HepG2 (cell line): ENCODE results near the gene TSPYL6. TPM values are rescaled to one million over a fixed set of nuclear protein-coding genes. Genes with fewer than 3 reads are reported as not detected.

ENCODE experiments used
- ATAC-seq: fragments of 200-7000 bp; cut with Tn5 transposase; 3 replicates; pipeline ENCODE4 v1.9.1; 2020; ENCODE audit warnings: mild to moderate bottlenecking, moderate library complexity
- BruUV-seq: library from RNA; stranded (reverse); fragments of 400-500 nt; replicated peaks from 2 replicates; lab custom pipeline; 2021; lab: Mats Ljungman, UMichigan
- CTCF ChIA-PET: fragments of 300-600 bp; formaldehyde crosslinking; extraction: SDS; loops from one replicate; lab custom pipeline; 2021; ENCODE audit warnings: low total read pairs, inconsistent platforms, low intra/inter-chr PET ratio; lab: Yijun Ruan, JAX
- POLR2A ChIA-PET: fragments of 350-600 bp; sonication (Branson Sonifier 250); formaldehyde crosslinking; loops from one replicate; lab custom pipeline; 2020; ENCODE audit warnings: antibody characterized with exemption, inconsistent platforms; lab: Yijun Ruan, JAX
- DNase-seq: peaks from one replicate; pipeline ENCODE4 v3.0.0-alpha.2; 2015; ENCODE audit warnings: low spot score
- FAIRE-seq: peaks from 3 replicates; lab custom pipeline; 2011; peaks lifted over from hg19 to GRCh38; lab: Jason Lieb, UNC
- H2AFZ ChIP-seq: one replicate; pipeline ENCODE4 v1.6.1; 2011; ENCODE audit warnings: low read length, inconsistent platforms
- H3K27ac ChIP-seq: fragments of 300-600 bp; 3 replicates; pipeline ENCODE4 v1.8.0; 2011; ENCODE audit warnings: mixed run types, mild to moderate bottlenecking, mixed read lengths, low read length, inconsistent platforms; ENCODE audit not compliant: insufficient read depth; ENCODE audit errors: extremely low read length
- H3K27me3 ChIP-seq, 2 experiments: fragments of 200-600 bp in 1 of 2; 2 replicates in 1 of 2; 3 replicates in 1 of 2; pipeline versions ENCODE4 v1.6.0 to v1.8.0; 2011; ENCODE audit warnings: low read length in 2 of 2, mild to moderate bottlenecking in 2 of 2, moderate library complexity in 2 of 2, inconsistent platforms in 1 of 2; ENCODE audit not compliant: insufficient read depth in 2 of 2, control insufficient read depth in 1 of 2
- H3K36me3 ChIP-seq, 2 experiments: fragments of 200-600 bp in 1 of 2; replicated peaks in 1 of 2; 2 replicates in 1 of 2; 3 replicates in 1 of 2; pipeline versions ENCODE4 v1.5.1 to v1.8.0; 2011; ENCODE audit warnings: low read length in 2 of 2, inconsistent platforms in 1 of 2; ENCODE audit not compliant: insufficient read depth in 2 of 2, control insufficient read depth in 1 of 2
- H3K4me1 ChIP-seq: 2 replicates; pipeline ENCODE4 v1.5.1; 2012; ENCODE audit warnings: low read length, inconsistent platforms; ENCODE audit not compliant: insufficient read depth
- H3K4me2 ChIP-seq: 2 replicates; pipeline ENCODE4 v1.6.0; 2011; ENCODE audit warnings: low read depth, low read length, inconsistent platforms
- H3K4me3 ChIP-seq, 3 experiments: fragments of 200-600 bp in 1 of 3; sonication (generic), shearing (Covaris generic) in 1 of 3; replicated peaks in 1 of 3; 2 replicates each; pipeline ENCODE4 v1.5.1; 2011 to 2016; ENCODE audit warnings: low read length in 3 of 3, inconsistent platforms in 2 of 3, low read depth in 2 of 3, mild to moderate bottlenecking in 2 of 3, control low read depth in 1 of 3, mixed read lengths in 1 of 3; ENCODE audit not compliant: insufficient read depth in 1 of 3
- H3K79me2 ChIP-seq: one replicate; pipeline ENCODE4 v1.6.1; 2011; ENCODE audit warnings: low read length, inconsistent platforms; ENCODE audit not compliant: insufficient read depth
- H3K9ac ChIP-seq: 2 replicates; pipeline ENCODE4 v1.6.0; 2011; ENCODE audit warnings: mild to moderate bottlenecking, low read depth, low read length, inconsistent platforms; ENCODE audit not compliant: insufficient read depth
- H3K9me3 ChIP-seq: 2 replicates; pipeline ENCODE4 v1.5.1; 2012; ENCODE audit warnings: mild to moderate bottlenecking, low read length
- H4K20me1 ChIP-seq: 2 replicates; pipeline ENCODE4 v1.6.0; 2011; ENCODE audit warnings: inconsistent platforms, mild to moderate bottlenecking, low read length, moderate library complexity; ENCODE audit not compliant: insufficient read depth
- HINFP ChIP-seq: sonication (generic); formaldehyde crosslinking; IDR thresholded peaks from 2 replicates; pipeline ENCODE4 v1.4.0; 2020; ENCODE audit warnings: low read depth, mild to moderate bottlenecking, missing genetic modification reagents
- MAFF ChIP-seq: IDR thresholded peaks from 2 replicates; pipeline ENCODE4 v1.6.1; 2011; ENCODE audit warnings: low read depth, low read length, improper control_type of control experiment
- WGBS: methylation state at CpG from one replicate; pipeline ENCODE4 v1.1.6; 2017; ENCODE audit warnings: low lambda C conversion rate; 5-methylcytosine and 5-hydroxymethylcytosine counted together
- in situ Hi-C: cut with HindIII; loops from 2 replicates; pipeline ENCODE4 v1.10.0; 2017; ENCODE audit warnings: low pct_unique_long_range_greater_than_20kb; ENCODE audit not compliant: extremely low pct_ligation_motif_present
- intact Hi-C: fragments of 100-400 bp; cut with micrococcal nuclease; formaldehyde crosslinking; loops from one replicate; pipeline ENCODE4 v1.10.0; 2022; ENCODE audit not compliant: unreplicated experiment
- polyA plus RNA-seq, 8 experiments: library from polyadenylated mRNA; depleted of rRNA in 3 of 8; stranded (reverse) in 7 of 8; unstranded in 1 of 8; fragments of >200 nt; fragmentation: Illumina TruSeq in 4 of 8; extraction: Trizol in 4 of 8; gene quantifications; 2 replicates each; pipeline versions ENCODE4 v1.2.1 to v1.2.3, GENCODE V29; 2011 to 2016; ENCODE audit warnings: low read depth in 4 of 8, missing spikeins in 1 of 8, mixed read lengths in 1 of 8; ENCODE audit not compliant: insufficient read depth in 1 of 8
- total RNA-seq, 5 experiments: library from RNA; depleted of rRNA; stranded (reverse); fragments of >200 nt; fragmentation: Illumina TruSeq; extraction: Trizol; gene quantifications; 2 replicates each; pipeline ENCODE4 v1.2.3, GENCODE V29; 2016; ENCODE audit warnings: low read depth in 1 of 5
- TF ChIP-seq, protein P1 (sequence below): sonication (generic); formaldehyde crosslinking; IDR thresholded peaks from 2 replicates; pipeline ENCODE4 v1.5.1; 2020; ENCODE audit warnings: mild to moderate bottlenecking, moderate library complexity, missing genetic modification reagents
- TF ChIP-seq, protein P2 (sequence below): sonication (generic); formaldehyde crosslinking; IDR thresholded peaks from 2 replicates; pipeline ENCODE4 v1.4.0; 2020; ENCODE audit warnings: missing genetic modification reagents
- TF ChIP-seq, protein P3 (sequence below): sonication (generic); formaldehyde crosslinking; IDR thresholded peaks from 2 replicates; pipeline ENCODE4 v1.4.0; 2020; ENCODE audit warnings: mild to moderate bottlenecking, missing genetic modification reagents

TSPYL6 gene
- total and polyA plus RNA-seq, 2 of the 13 experiments (the other 11 are each of a cell fraction or from before 2014, with no cell fraction given): 0.03 TPM; not detected in 1

DNA sequence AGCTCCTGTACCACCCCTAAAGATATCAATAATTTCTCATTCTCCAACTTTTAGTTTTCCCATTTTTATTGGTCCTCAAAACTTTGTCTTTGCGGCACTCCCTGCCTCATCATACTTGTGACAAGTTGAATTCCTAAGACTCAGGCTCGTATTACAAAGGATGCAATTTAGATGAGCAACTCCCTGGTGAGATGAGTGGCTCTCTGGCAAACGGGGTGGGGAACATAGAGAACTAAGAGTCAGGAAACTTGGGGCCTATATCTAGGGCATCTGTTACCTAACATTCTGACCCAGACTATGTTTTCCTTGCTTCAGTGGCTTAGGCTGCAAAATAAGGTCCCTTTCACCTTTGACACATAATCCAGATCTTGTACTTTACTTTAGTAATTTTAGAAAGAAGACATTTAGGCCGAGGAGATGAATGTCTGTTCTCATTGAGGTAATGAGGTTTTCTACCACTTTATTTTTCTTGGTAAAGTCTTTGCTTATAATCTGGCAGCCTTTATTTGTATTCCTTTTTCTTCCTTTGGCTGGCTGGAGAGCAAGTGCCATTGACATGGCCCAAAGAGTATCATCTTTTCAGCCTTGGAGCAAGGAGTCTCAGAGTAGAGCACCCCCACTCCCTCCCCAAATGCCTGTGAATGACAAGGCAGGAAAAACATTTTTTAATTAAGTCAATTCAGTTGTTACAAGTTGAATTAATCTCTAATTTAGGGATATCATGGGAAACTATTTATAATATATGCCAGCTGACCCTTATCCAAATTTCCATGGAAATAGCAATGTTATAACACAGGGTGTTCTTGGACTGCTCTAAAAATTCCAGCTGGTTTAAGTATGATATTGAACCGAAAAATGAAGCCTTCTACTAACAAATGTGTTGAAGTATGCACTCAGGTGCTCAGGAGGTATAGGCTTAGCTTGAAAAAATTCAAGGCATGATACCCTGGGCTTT lies 15.2 kb downstream of the TSPYL6 start:
- ChIA-PET CTCF (no interaction called here), POLR2A (no interaction called here)
- no peak for ATAC-seq
- in situ Hi-C loops (no loop called here), intact Hi-C loops (no loop called here)
- no peaks in the 10 kb centered on the region for H3K27me3 ChIP-seq
- no TSS peak for BruUV-seq
- TF ChIP-seq, protein P1, sequence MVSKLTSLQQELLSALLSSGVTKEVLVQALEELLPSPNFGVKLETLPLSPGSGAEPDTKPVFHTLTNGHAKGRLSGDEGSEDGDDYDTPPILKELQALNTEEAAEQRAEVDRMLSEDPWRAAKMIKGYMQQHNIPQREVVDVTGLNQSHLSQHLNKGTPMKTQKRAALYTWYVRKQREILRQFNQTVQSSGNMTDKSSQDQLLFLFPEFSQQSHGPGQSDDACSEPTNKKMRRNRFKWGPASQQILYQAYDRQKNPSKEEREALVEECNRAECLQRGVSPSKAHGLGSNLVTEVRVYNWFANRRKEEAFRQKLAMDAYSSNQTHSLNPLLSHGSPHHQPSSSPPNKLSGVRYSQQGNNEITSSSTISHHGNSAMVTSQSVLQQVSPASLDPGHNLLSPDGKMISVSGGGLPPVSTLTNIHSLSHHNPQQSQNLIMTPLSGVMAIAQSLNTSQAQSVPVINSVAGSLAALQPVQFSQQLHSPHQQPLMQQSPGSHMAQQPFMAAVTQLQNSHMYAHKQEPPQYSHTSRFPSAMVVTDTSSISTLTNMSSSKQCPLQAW (CRISPR knock-in tag): no peak
- TF ChIP-seq, protein P2, sequence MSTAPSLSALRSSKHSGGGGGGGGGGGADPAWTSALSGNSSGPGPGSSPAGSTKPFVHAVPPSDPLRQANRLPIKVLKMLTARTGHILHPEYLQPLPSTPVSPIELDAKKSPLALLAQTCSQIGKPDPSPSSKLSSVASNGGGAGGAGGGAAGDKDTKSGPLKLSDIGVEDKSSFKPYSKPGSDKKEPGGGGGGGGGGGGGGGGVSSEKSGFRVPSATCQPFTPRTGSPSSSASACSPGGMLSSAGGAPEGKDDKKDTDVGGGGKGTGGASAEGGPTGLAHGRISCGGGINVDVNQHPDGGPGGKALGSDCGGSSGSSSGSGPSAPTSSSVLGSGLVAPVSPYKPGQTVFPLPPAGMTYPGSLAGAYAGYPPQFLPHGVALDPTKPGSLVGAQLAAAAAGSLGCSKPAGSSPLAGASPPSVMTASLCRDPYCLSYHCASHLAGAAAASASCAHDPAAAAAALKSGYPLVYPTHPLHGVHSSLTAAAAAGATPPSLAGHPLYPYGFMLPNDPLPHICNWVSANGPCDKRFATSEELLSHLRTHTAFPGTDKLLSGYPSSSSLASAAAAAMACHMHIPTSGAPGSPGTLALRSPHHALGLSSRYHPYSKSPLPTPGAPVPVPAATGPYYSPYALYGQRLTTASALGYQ (CRISPR knock-in tag): no peak
- TF ChIP-seq MAFF (no peak), HINFP (no peak)
- TF ChIP-seq, protein P3, sequence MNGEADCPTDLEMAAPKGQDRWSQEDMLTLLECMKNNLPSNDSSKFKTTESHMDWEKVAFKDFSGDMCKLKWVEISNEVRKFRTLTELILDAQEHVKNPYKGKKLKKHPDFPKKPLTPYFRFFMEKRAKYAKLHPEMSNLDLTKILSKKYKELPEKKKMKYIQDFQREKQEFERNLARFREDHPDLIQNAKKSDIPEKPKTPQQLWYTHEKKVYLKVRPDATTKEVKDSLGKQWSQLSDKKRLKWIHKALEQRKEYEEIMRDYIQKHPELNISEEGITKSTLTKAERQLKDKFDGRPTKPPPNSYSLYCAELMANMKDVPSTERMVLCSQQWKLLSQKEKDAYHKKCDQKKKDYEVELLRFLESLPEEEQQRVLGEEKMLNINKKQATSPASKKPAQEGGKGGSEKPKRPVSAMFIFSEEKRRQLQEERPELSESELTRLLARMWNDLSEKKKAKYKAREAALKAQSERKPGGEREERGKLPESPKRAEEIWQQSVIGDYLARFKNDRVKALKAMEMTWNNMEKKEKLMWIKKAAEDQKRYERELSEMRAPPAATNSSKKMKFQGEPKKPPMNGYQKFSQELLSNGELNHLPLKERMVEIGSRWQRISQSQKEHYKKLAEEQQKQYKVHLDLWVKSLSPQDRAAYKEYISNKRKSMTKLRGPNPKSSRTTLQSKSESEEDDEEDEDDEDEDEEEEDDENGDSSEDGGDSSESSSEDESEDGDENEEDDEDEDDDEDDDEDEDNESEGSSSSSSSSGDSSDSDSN (CRISPR knock-in tag): no peak
- H4K20me1 ChIP-seq: no peaks in the 10 kb centered on the region
- no peak overlapping the region for H3K4me3 ChIP-seq
- peaks cover 10% of the 10 kb centered on the region for H3K9me3 ChIP-seq
- no peak overlapping the region for H3K27ac ChIP-seq
- H3K36me3 ChIP-seq: no peaks in the 10 kb centered on the region
- peaks cover 4% of the 10 kb centered on the region for H3K4me1 ChIP-seq
- WGBS: 90% methylated on average over 5 of the region's 5 CpGs
- FAIRE-seq: no peak
- H3K4me2 ChIP-seq: no peak overlapping the region
- H3K9ac ChIP-seq: no peak overlapping the region
- H2AFZ ChIP-seq: no peak overlapping the region
- no peak for DNase-seq
- H3K79me2 ChIP-seq: no peaks in the 10 kb centered on the region
